ENCODE data around the gene AK8. TPM values are rescaled to one million over a fixed set of nuclear protein-coding genes. Genes with fewer than 3 reads are reported as not detected.
A peak's percentile ranks its signal among the peaks of the same experiment; 100 is the strongest.

Gene AK8
- total and polyA plus RNA-seq, 9 of the 15 experiments (the other 6 are each of a cell fraction or from before 2014, with no cell fraction given): 0.06 to 0.37 TPM; not detected in 7

- no peak; the same call in 1 of the 2 replicates for TF ChIP-seq IRF9 (tag; IDR thresholded peaks at IDR 0.05)
- TF ChIP-seq RBM15 (IDR thresholded peaks at IDR 0.05; ENCODE audit: insufficient read depth, low read length): no peak
- peak; percentile 33; the same call in 1 of the 2 replicates for TF ChIP-seq EHMT2 (IDR thresholded peaks at IDR 0.05)
- TF ChIP-seq HDAC1 (IDR thresholded peaks at IDR 0.05): peak in 1 of 2 experiments; percentile 75; a peak in 1 of 4 replicates
- TF ChIP-seq, protein P1, sequence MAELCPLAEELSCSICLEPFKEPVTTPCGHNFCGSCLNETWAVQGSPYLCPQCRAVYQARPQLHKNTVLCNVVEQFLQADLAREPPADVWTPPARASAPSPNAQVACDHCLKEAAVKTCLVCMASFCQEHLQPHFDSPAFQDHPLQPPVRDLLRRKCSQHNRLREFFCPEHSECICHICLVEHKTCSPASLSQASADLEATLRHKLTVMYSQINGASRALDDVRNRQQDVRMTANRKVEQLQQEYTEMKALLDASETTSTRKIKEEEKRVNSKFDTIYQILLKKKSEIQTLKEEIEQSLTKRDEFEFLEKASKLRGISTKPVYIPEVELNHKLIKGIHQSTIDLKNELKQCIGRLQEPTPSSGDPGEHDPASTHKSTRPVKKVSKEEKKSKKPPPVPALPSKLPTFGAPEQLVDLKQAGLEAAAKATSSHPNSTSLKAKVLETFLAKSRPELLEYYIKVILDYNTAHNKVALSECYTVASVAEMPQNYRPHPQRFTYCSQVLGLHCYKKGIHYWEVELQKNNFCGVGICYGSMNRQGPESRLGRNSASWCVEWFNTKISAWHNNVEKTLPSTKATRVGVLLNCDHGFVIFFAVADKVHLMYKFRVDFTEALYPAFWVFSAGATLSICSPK (IDR thresholded peaks at IDR 0.05; ENCODE audit: borderline replicate concordance): no peak; the same call in 1 of the 2 replicates
- no peak for TF ChIP-seq SPI1 (IDR thresholded peaks at IDR 0.05; ENCODE audit: borderline replicate concordance, low read depth, low read length)
- 0 out of 2 replicates have a peak, but pooled peaks have one; percentile 83 for TF ChIP-seq LCOR (CRISPR knock-in tag; IDR thresholded peaks at IDR 0.05)
- no peak for TF ChIP-seq IRF1 (CRISPR knock-in tag; IDR thresholded peaks at IDR 0.05; ENCODE audit: borderline replicate concordance)
- TF ChIP-seq ZNF696 (CRISPR knock-in tag; conservative IDR thresholded peaks at IDR 0.05): no peak
- TF ChIP-seq CHCHD3 (CRISPR knock-in tag; IDR thresholded peaks at IDR 0.05): no peak
- 0 out of 2 replicates have a peak, but pooled peaks have one; percentile 53 for TF ChIP-seq ARID2 (IDR thresholded peaks at IDR 0.05)
- peak; percentile 65 for TF ChIP-seq MEF2D (tag; conservative IDR thresholded peaks at IDR 0.05; ENCODE audit: low read depth)
- TF ChIP-seq RNF2 (IDR thresholded peaks at IDR 0.05): peak; percentile 85
- TF ChIP-seq CC2D1A (IDR thresholded peaks at IDR 0.05): peak; percentile 92; the same call in 1 of the 2 replicates
- no peak for TF ChIP-seq ZNF407 (IDR thresholded peaks at IDR 0.05; ENCODE audit: low read depth)
Measured at GRCh38 chr9:132798817-132799790, 79.0 kb downstream of the AK8 start (continued).

All from K562 (cell line).